HCT116 (cell line): ENCODE measurements around the gene CRISPLD2. TPM values are rescaled to one million over a fixed set of nuclear protein-coding genes. Genes with fewer than 3 reads are reported as not detected.

Experiments used
- ATAC-seq: fragments of 200-7000 bp; cut with Tn5 transposase; 2 replicates; pipeline ENCODE4 v1.9.1; 2020; ENCODE audit warnings: mild to moderate bottlenecking, moderate library complexity
- BruUV-seq: library from RNA; stranded (reverse); fragments of 400-500 nt; replicated peaks from 2 replicates; lab custom pipeline; 2021; lab: Mats Ljungman, UMichigan
- CTCF ChIA-PET: fragments of 300-600 bp; sonication (Branson Sonifier 250); formaldehyde crosslinking; loops from one replicate; lab custom pipeline; 2021; ENCODE audit warnings: antibody characterized with exemption; lab: Charles Lee
- POLR2A ChIA-PET: fragments of 300-600, 350-600 bp; sonication (Branson Sonifier 250); formaldehyde crosslinking; loops from one replicate; lab custom pipeline; 2021; ENCODE audit warnings: antibody characterized with exemption; lab: Charles Lee
- RAD21 ChIA-PET, 2 experiments: fragments of 300-600 bp; sonication (Branson Sonifier 250); formaldehyde crosslinking; loops; one replicate each; lab custom pipeline; 2023; ENCODE audit warnings: low total read pairs in 2 of 2; ENCODE audit not compliant: uncharacterized antibody in 2 of 2, unreplicated experiment in 2 of 2, low non-redundant PET in 1 of 2; lab: Charles Lee
- DNase-seq: peaks from one replicate; pipeline ENCODE4 v3.0.0-alpha.2; 2010; ENCODE audit warnings: low read depth, low spot score
- H2AFZ ChIP-seq: fragments of 200-600 bp; shearing (Covaris generic), sonication (generic); 2 replicates; pipeline ENCODE4 v1.6.1; 2017; ENCODE audit warnings: low read depth, mixed run types, mixed read lengths, antibody characterized with exemption, low read length; ENCODE audit not compliant: poor library complexity, severe bottlenecking
- H3K27ac ChIP-seq: 2 replicates; pipeline ENCODE4 v1.5.1; 2012; ENCODE audit warnings: low read depth, low read length
- H3K27me3 ChIP-seq: fragments of 200-600 bp; sonication (generic); 2 replicates; pipeline ENCODE4 v1.6.1; 2016; ENCODE audit warnings: mixed run types, low read length, mixed read lengths; ENCODE audit not compliant: insufficient read depth
- H3K36me3 ChIP-seq, 2 experiments: fragments of 200-500 bp in 1 of 2; fragments of 200-600 bp in 1 of 2; sonication (Bioruptor generic) in 1 of 2; sonication (generic) in 1 of 2; 2 replicates each; pipeline versions ENCODE4 v1.5.1 to v1.6.1; 2014 to 2016; ENCODE audit warnings: low read length in 2 of 2, inconsistent platforms in 1 of 2, mixed read lengths in 1 of 2, mixed run types in 1 of 2; ENCODE audit not compliant: insufficient read depth in 2 of 2, control insufficient read depth in 1 of 2
- H3K4me1 ChIP-seq, 2 experiments: fragments of 200-600 bp in 1 of 2; sonication (generic) in 1 of 2; 2 replicates each; pipeline versions ENCODE4 v1.5.1 to v1.6.1; 2012 to 2017; ENCODE audit warnings: low read length in 2 of 2, inconsistent platforms in 1 of 2, mild to moderate bottlenecking in 1 of 2, mixed read lengths in 1 of 2, mixed run types in 1 of 2, moderate library complexity in 1 of 2; ENCODE audit not compliant: insufficient read depth in 2 of 2, control insufficient read depth in 1 of 2
- H3K4me2 ChIP-seq: fragments of 200-600 bp; sonication (generic); 2 replicates; pipeline ENCODE4 v1.6.1; 2017; ENCODE audit warnings: mixed run types, low read length, mixed read lengths
- H3K4me3 ChIP-seq, 2 experiments: fragments of 200-600 bp in 1 of 2; sonication (generic) in 1 of 2; replicated peaks in 1 of 2; 2 replicates each; pipeline ENCODE4 v1.5.1; 2011 to 2016; ENCODE audit warnings: low read length in 2 of 2, control low read depth in 1 of 2, low read depth in 1 of 2, mild to moderate bottlenecking in 1 of 2, mixed read lengths in 1 of 2, mixed run types in 1 of 2
- H3K79me2 ChIP-seq: fragments of 200-600 bp; sonication (generic); 2 replicates; pipeline ENCODE4 v1.6.1; 2017; ENCODE audit warnings: mild to moderate bottlenecking, mixed run types, low read length, moderate library complexity, mixed read lengths; ENCODE audit not compliant: insufficient read depth
- H3K9ac ChIP-seq: fragments of 200-600 bp; sonication (generic); 2 replicates; pipeline ENCODE4 v1.6.1; 2016; ENCODE audit warnings: low read length, mixed read lengths
- H3K9me2 ChIP-seq: fragments of 200-600 bp; sonication (generic), shearing (Covaris generic); 2 replicates; pipeline ENCODE4 v1.6.1; 2017; ENCODE audit warnings: mixed run types, mild to moderate bottlenecking, moderate library complexity; ENCODE audit not compliant: insufficient read depth
- H3K9me3 ChIP-seq, 2 experiments: fragments of 200-500 bp in 1 of 2; fragments of 200-600 bp in 1 of 2; sonication (Bioruptor generic) in 1 of 2; sonication (generic) in 1 of 2; 2 replicates each; pipeline ENCODE4 v1.6.1; 2014 to 2017; ENCODE audit warnings: low read length in 2 of 2, mixed read lengths in 2 of 2, inconsistent platforms in 1 of 2, low read depth in 1 of 2, mild to moderate bottlenecking in 1 of 2, mixed run types in 1 of 2, moderate library complexity in 1 of 2; ENCODE audit not compliant: control insufficient read depth in 1 of 2, insufficient read depth in 1 of 2
- H4K20me1 ChIP-seq: fragments of 200-600 bp; sonication (generic), shearing (Covaris generic); 2 replicates; pipeline ENCODE4 v1.6.1; 2017; ENCODE audit warnings: mixed run types, mild to moderate bottlenecking, moderate library complexity; ENCODE audit not compliant: insufficient read depth
- CBX3 ChIP-seq: IDR thresholded peaks from 2 replicates; pipeline ENCODE4 v1.6.1; 2012; ENCODE audit warnings: low read depth
- EGR1 ChIP-seq: IDR thresholded peaks from 2 replicates; pipeline ENCODE4 v1.6.1; 2012; ENCODE audit warnings: low read depth
- POLR2A ChIP-seq: IDR thresholded peaks from 2 replicates; pipeline ENCODE4 v1.7.0; 2011; ENCODE audit warnings: borderline replicate concordance; ENCODE audit not compliant: insufficient read depth, insufficient read length; ENCODE audit errors: extremely low read depth
- SIN3A ChIP-seq: IDR thresholded peaks from 2 replicates; pipeline ENCODE4 v1.6.1; 2012; ENCODE audit warnings: low read depth
- SRF ChIP-seq: IDR thresholded peaks from 2 replicates; pipeline ENCODE4 v1.6.1; 2012; ENCODE audit warnings: low read depth
- TCF7L2 ChIP-seq: IDR thresholded peaks from 2 replicates; pipeline ENCODE4 v1.7.0; 2011; ENCODE audit warnings: borderline replicate concordance, inconsistent platforms; ENCODE audit not compliant: insufficient read depth, insufficient read length; ENCODE audit errors: extremely low read depth
- ZNF274 ChIP-seq: fragments of 200-500 bp; sonication (Bioruptor generic); IDR thresholded peaks from 2 replicates; pipeline ENCODE4 v1.6.1; 2014; ENCODE audit warnings: mild to moderate bottlenecking, low read depth, low read length, inconsistent platforms
- intact Hi-C: fragments of 100-400 bp; cut with micrococcal nuclease; formaldehyde crosslinking; loops from 2 replicates; pipeline ENCODE4 v1.10.0; 2022
- total RNA-seq: library from RNA; stranded (reverse); gene quantifications from one replicate; pipeline ENCODE4 v1.2.1, GENCODE V29; 2021; ENCODE audit not compliant: unreplicated experiment
- TF ChIP-seq, protein P1 (sequence below): IDR thresholded peaks from 2 replicates; pipeline ENCODE4 v1.6.1; 2012; ENCODE audit warnings: low read depth

The CRISPLD2 gene
- total RNA-seq, 1 experiment from 2014 or later, result 4.6 TPM

DNA sequence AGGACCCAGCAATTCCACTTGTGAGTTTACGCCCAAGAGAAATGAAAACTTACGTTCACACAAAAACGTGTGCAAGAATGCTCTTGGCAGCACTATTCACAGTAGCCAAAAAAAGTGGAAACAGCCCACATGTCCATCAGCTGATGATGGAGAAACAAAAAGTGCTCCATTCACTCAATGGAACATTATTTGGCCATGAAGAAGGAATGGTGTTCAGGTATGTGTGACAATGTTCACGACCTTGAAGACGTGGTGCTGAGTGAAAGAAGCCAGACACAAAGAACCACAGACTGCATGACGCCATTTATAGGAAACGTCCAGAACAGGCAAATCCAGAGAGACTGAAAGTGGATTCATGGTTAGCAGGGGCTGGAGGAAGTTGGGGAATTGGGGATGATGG lies 106.7 kb downstream of the CRISPLD2 start:
- H2AFZ ChIP-seq, result no peak overlapping the region
- TF ChIP-seq TCF7L2 (no peak), POLR2A (no peak), SIN3A (no peak), EGR1 (no peak), CBX3 (no peak), SRF (no peak), ZNF274 (no peak)
- TF ChIP-seq, protein P1, sequence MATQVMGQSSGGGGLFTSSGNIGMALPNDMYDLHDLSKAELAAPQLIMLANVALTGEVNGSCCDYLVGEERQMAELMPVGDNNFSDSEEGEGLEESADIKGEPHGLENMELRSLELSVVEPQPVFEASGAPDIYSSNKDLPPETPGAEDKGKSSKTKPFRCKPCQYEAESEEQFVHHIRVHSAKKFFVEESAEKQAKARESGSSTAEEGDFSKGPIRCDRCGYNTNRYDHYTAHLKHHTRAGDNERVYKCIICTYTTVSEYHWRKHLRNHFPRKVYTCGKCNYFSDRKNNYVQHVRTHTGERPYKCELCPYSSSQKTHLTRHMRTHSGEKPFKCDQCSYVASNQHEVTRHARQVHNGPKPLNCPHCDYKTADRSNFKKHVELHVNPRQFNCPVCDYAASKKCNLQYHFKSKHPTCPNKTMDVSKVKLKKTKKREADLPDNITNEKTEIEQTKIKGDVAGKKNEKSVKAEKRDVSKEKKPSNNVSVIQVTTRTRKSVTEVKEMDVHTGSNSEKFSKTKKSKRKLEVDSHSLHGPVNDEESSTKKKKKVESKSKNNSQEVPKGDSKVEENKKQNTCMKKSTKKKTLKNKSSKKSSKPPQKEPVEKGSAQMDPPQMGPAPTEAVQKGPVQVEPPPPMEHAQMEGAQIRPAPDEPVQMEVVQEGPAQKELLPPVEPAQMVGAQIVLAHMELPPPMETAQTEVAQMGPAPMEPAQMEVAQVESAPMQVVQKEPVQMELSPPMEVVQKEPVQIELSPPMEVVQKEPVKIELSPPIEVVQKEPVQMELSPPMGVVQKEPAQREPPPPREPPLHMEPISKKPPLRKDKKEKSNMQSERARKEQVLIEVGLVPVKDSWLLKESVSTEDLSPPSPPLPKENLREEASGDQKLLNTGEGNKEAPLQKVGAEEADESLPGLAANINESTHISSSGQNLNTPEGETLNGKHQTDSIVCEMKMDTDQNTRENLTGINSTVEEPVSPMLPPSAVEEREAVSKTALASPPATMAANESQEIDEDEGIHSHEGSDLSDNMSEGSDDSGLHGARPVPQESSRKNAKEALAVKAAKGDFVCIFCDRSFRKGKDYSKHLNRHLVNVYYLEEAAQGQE, result no peak
- TF ChIP-seq, all 23 proteins: peak for 0
- no peaks in the 10 kb centered on the region for H3K9me3 ChIP-seq
- H3K36me3 ChIP-seq, result no peaks in the 10 kb centered on the region
- H3K79me2 ChIP-seq, result no peaks in the 10 kb centered on the region
- ChIA-PET CTCF (interaction anchor here (1.0 to 3.5 kb wide), 6 partner anchors 9 to 188 kb away, joined by 3 to 49 read pairs (median 8); no protein-coding TSS in a partner anchor), RAD21 (interaction anchor here (1.2 to 2.2 kb wide), 3 partner anchors 26 to 45 kb away, joined by 4 to 7 read pairs (median 4); no protein-coding TSS in a partner anchor), POLR2A (no interaction called here)
- no TSS peak for BruUV-seq
- no peaks in the 10 kb centered on the region for H4K20me1 ChIP-seq
- no peak for ATAC-seq
- H3K4me3 ChIP-seq, result no peak overlapping the region
- DNase-seq, result no peak
- H3K4me1 ChIP-seq, result peaks cover 0 to 12% of the 10 kb centered on the region in 2 experiments; a peak in 1 of 4 replicates
- no peaks in the 10 kb centered on the region for H3K9me2 ChIP-seq
- H3K9ac ChIP-seq, result no peak overlapping the region
- H3K27ac ChIP-seq, result no peak overlapping the region
- H3K4me2 ChIP-seq, result no peak overlapping the region
- intact Hi-C loops, result no loop called here
- H3K27me3 ChIP-seq, result no peaks in the 10 kb centered on the region
